ENCODE data around the gene MEIOSIN. TPM values are rescaled to one million over a fixed set of nuclear protein-coding genes. Genes with fewer than 3 reads are reported as not detected.

MEIOSIN gene
- total and polyA plus RNA-seq, 9 of the 15 experiments (the other 6 are each of a cell fraction or from before 2014, with no cell fraction given), result 0.06 to 2.0 (median 0.76) TPM

DNA sequence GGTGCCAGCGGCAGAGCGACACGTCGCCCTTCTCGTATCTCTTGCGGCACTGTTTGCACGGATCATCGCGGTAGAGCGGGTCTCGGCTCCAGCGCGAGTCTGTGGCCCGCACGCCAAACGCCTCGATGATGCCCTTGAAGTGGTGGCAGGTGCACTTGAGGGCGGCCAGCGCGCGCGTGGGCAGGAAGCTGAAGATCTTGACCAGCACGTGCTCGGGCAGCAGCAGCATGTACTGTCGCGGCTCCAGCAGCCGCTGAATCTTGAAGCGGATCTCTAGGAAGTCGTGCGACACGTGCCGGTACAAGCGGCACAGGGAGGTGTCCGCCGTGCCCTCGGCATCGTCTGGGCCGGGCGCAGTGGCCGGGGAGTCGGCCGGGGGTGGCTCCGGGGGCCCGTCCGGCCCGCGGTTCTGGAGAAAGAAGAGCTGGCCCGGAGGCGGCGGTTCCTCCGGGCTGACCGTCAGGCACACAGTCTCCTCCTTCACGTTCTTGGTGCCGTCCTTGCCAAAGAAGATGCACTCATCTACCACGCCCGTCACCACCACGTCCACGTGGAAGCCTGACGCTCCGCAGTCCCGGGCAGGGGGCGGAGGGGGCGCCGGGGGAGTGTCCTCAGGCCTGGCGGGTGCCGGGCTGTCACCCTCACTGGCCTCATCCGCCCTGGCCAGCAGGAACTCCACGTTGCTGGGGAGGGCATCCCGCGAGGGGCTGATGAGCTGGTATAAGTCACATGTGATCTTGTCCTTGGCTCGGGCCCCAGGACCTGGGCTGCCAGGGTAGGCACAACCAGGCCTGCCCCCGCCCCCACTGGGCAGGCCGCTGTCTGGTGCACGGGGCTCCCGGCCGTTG, 21.2 kb upstream of the MEIOSIN start (continued):
- TF ChIP-seq, protein P1, sequence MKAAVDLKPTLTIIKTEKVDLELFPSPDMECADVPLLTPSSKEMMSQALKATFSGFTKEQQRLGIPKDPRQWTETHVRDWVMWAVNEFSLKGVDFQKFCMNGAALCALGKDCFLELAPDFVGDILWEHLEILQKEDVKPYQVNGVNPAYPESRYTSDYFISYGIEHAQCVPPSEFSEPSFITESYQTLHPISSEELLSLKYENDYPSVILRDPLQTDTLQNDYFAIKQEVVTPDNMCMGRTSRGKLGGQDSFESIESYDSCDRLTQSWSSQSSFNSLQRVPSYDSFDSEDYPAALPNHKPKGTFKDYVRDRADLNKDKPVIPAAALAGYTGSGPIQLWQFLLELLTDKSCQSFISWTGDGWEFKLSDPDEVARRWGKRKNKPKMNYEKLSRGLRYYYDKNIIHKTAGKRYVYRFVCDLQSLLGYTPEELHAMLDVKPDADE (conservative IDR thresholded peaks at IDR 0.05; ENCODE audit: control insufficient read depth, low read depth, low read length), result no peak
- TF ChIP-seq ZNF212 (CRISPR knock-in tag; IDR thresholded peaks at IDR 0.05) (no peak), XRCC5 (IDR thresholded peaks at IDR 0.05; ENCODE audit: low read depth, low read length) (no peak), SIN3B (IDR thresholded peaks at IDR 0.05; ENCODE audit: low read depth) (no peak), ZZZ3 (IDR thresholded peaks at IDR 0.05) (no peak), CBFA2T2 (conservative IDR thresholded peaks at IDR 0.05) (no peak)
- TF ChIP-seq, protein P2, sequence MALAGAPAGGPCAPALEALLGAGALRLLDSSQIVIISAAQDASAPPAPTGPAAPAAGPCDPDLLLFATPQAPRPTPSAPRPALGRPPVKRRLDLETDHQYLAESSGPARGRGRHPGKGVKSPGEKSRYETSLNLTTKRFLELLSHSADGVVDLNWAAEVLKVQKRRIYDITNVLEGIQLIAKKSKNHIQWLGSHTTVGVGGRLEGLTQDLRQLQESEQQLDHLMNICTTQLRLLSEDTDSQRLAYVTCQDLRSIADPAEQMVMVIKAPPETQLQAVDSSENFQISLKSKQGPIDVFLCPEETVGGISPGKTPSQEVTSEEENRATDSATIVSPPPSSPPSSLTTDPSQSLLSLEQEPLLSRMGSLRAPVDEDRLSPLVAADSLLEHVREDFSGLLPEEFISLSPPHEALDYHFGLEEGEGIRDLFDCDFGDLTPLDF (CRISPR knock-in tag; IDR thresholded peaks at IDR 0.05), result no peak
- TF ChIP-seq, protein P3, sequence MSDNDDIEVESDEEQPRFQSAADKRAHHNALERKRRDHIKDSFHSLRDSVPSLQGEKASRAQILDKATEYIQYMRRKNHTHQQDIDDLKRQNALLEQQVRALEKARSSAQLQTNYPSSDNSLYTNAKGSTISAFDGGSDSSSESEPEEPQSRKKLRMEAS (CRISPR knock-in tag; IDR thresholded peaks at IDR 0.05), result no peak
